GM12891 (cell line): ENCODE measurements around the gene TFIP11.
A peak's percentile ranks its signal among the peaks of the same experiment; 100 is the strongest.

Source experiments
- DNase-seq: peaks from one replicate; pipeline ENCODE4 v3.0.0; 2011; ENCODE audit warnings: low spot score; ENCODE audit not compliant: insufficient read length
- FAIRE-seq: peaks from 2 replicates; lab custom pipeline; 2011; peaks lifted over from hg19 to GRCh38; lab: Jason Lieb, UNC
- PAX5 ChIP-seq: IDR thresholded peaks from 2 replicates; pipeline ENCODE4 v1.6.1; 2011; ENCODE audit warnings: low read length, moderate library complexity, mild to moderate bottlenecking; ENCODE audit not compliant: insufficient read depth, severe bottlenecking
- POLR2A ChIP-seq: IDR thresholded peaks from 2 replicates; pipeline ENCODE4 v1.6.1; 2011; ENCODE audit warnings: low read depth, low read length, control low read depth
- POLR2AphosphoS5 ChIP-seq: IDR thresholded peaks from 2 replicates; pipeline ENCODE4 v1.6.1; 2011; ENCODE audit warnings: low read depth, low read length, control low read depth
- POU2F2 ChIP-seq: IDR thresholded peaks from 2 replicates; pipeline ENCODE4 v1.6.1; 2011; ENCODE audit warnings: low read depth, mild to moderate bottlenecking, control low read depth, low read length, moderate library complexity
- SPI1 ChIP-seq: IDR thresholded peaks from 2 replicates; pipeline ENCODE4 v1.6.1; 2011; ENCODE audit warnings: low read depth, low read length, control low read depth
- TAF1 ChIP-seq: IDR thresholded peaks from 2 replicates; pipeline ENCODE4 v1.6.1; 2011; ENCODE audit warnings: low read depth, low read length, control low read depth

Gene TFIP11

GRCh38 chr22:26489447-26490036 is 22.7 kb downstream of the TFIP11 start:
- FAIRE-seq (no peak), DNase-seq (no peak)
- TF ChIP-seq TAF1 = no peak
- no peak for TF ChIP-seq POLR2A
- TF ChIP-seq PAX5 = no peak
- no peak for TF ChIP-seq SPI1
- TF ChIP-seq POU2F2 = no peak
- TF ChIP-seq POLR2AphosphoS5 = peak; percentile 49; the same call in 1 of the 2 replicates

GRCh38 chr22:26487996-26488395 is 24.3 kb downstream of the TFIP11 start:
- DNase-seq (no peak), FAIRE-seq (no peak)

DNA sequence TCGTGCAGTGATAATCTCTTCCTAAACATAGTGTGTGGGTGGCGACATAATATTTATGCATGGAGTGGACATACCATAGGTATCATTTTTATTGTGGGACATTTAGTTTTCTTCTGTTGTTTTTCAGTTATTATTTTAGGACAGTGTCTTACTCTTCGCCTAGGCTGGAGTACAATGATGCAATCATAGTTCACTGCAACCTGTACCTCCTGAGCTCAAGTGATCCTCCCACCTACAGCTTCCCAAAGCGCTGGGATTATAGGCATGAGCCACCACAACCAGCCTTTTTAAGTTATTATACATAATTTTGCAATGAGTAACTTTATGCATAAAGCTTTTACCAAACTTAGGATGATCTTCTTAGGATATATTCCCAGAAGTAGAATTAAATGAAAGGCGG is 25.9 kb downstream of the TFIP11 start:
- FAIRE-seq = no peak
- no peak for DNase-seq
- TF ChIP-seq POLR2AphosphoS5 (no peak), POLR2A (no peak), TAF1 (no peak), POU2F2 (no peak), PAX5 (no peak), SPI1 (no peak)

More at GRCh38 chr22:26487996-26488395, 24.3 kb downstream of the TFIP11 start:
- TF ChIP-seq SPI1 (no peak), TAF1 (no peak), PAX5 (no peak), POLR2AphosphoS5 (no peak), POU2F2 (no peak), POLR2A (no peak)

DNA sequence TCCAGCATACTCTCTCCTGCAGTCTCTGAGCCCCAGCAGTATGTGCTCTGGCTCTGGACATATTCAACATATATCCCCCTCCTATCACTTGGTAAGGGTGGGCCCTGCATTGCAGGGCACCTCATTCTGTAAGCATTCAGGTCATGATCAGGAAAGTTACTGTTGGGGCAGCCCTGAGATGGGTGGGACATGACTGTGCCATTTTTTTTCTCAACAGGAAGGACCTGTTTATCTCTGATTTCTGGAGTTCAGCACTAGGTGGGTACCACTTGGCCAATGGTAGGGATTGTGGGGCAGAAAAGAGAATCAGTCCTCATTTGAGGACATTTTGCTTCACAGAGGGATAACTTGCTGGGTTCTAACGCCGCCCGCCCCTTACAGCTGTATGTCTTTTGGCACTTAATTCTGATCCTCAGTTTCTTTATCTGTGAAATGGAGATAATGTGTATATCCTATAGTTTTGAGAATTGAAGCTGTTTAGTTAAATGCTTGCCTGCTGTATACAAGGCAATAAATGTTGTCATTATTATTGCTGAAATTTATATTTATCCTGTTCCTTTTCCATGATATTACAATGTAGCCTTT is 26.4 kb downstream of the TFIP11 start:
- FAIRE-seq (no peak), DNase-seq (no peak)
- TF ChIP-seq POLR2A = no peak
- no peak for TF ChIP-seq POLR2AphosphoS5
- TF ChIP-seq TAF1 = no peak
- no peak for TF ChIP-seq POU2F2
- TF ChIP-seq PAX5 = no peak

- TF ChIP-seq PAX5 = no peak
- TF ChIP-seq POLR2A = no peak
- no peak for TF ChIP-seq SPI1
- no peak for TF ChIP-seq TAF1
- TF ChIP-seq POLR2AphosphoS5 = no peak
- no peak for TF ChIP-seq POU2F2
- FAIRE-seq (no peak), DNase-seq (no peak)
Measured at GRCh38 chr22:26485013-26485412, 27.3 kb downstream of the TFIP11 start.

- FAIRE-seq (peak; percentile 47), DNase-seq (no peak)
- TF ChIP-seq TAF1 = no peak
- TF ChIP-seq POU2F2 = no peak
- TF ChIP-seq PAX5 = no peak
- no peak for TF ChIP-seq SPI1
- TF ChIP-seq POLR2AphosphoS5 = no peak
- no peak for TF ChIP-seq POLR2A
Measured at GRCh38 chr22:26484360-26484706, 27.9 kb downstream of the TFIP11 start.

GRCh38 chr22:26483439-26484359 is 28.6 kb downstream of the TFIP11 start, which contains the start of the genes HPS4 and SRRD:
Gene HPS4, minus strand, starts transcription at chr22:26483783. Its CDS starts 2,021 bp downstream, at chr22:26481762.
Gene SRRD, plus strand, starts transcription at chr22:26483877. Its CDS starts 14 bp downstream, at chr22:26483891.
- FAIRE-seq = peak; percentile 94
- no peak for TF ChIP-seq SPI1
- peak; percentile 63 for TF ChIP-seq POLR2A
- TF ChIP-seq PAX5 = no peak
- TF ChIP-seq POLR2AphosphoS5 = peak; percentile 82
- TF ChIP-seq TAF1 = peak; percentile 77
- TF ChIP-seq POU2F2 = no peak
- peak; percentile 84 for DNase-seq

DNA sequence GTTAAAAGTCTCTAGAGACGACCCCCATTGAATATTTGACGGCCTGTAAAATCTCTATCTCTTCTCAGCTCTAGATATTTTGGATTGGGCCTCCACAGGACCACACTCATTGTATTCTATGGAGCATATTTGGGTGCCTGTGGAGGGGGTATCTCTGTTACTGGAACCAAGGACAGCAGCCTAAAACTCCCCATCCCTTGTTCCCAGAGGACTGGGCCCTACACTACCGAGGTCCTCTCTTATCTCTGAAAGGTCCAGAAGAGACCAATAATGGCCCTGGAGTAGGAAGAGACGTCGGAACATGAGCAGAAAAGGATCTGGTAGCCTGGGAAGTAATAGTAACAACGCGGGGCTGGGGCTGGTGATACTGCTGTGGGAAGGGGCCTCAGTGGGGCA is 29.2 kb downstream of the TFIP11 start:
- FAIRE-seq (no peak), DNase-seq (no peak)
- no peak for TF ChIP-seq POLR2AphosphoS5
- TF ChIP-seq SPI1 = no peak
- no peak for TF ChIP-seq PAX5
- no peak for TF ChIP-seq TAF1
- TF ChIP-seq POU2F2 = no peak
